Upper lobe of left lung (tissue), 4 donors: ENCODE results near the gene USP10.

ENCODE experiments used
- EP300 ChIP-seq, 4 donors: sonication (generic); formaldehyde crosslinking; IDR thresholded peaks; one replicate each; pipeline ENCODE4 v1.5.1; 2017; ENCODE audit warnings: antibody characterized with exemption in 4 of 4, control low read depth in 2 of 4
- POLR2A ChIP-seq, 4 donors: fragments of 450-650 bp; IDR thresholded peaks; one replicate each; pipeline ENCODE4 v1.5.1; 2016 to 2017; ENCODE audit warnings: antibody characterized with exemption in 4 of 4, mild to moderate bottlenecking in 2 of 4
- TF ChIP-seq, protein P1 (sequence below), 6 experiments: fragments of 450-650 bp in 4 of 6; fragments of 200-600 bp in 2 of 6; sonication (generic) in 2 of 6; IDR thresholded peaks; one replicate each; pipeline ENCODE4 v1.5.1; 2016 to 2019; ENCODE audit warnings: antibody characterized with exemption in 6 of 6

DNA sequence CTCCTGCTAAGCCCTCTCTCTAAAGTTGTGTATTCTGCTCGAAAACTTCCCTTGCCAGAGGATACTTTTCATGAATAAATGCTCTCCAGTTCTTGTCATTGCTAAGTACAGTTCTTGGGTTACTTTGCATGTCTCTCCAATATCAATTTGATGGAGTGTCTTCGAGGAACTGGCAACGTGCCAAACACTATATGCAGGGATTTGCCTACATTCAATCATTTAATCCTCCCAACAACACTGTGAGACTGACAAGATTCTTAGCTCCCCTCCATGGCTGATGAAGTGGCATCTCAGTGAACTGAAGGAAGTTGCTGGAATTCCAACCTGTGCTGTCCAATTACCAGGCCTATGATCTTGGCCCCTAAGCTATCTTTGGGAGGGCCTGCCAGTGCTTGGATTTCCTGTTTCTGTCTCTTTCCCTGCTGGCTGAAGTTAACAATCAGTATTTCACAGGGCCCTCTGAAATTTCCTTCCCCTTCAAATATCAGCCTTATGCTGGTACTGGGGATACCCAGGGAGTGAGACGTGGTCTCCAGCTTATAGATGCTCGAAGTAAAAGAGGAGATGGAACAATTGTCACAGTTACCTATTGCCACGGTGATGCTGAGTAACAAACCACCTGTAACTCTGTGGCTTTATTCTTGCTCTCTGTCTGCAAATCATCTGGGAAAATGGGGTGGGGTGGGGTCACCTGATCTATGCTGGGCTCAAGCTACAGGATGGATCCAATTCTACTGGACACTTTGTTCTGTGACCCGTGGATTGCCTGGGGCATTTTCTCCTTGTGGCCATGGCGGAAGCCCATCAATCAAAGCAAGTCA lies 100.6 kb downstream of the USP10 start:
- TF ChIP-seq, protein P1, sequence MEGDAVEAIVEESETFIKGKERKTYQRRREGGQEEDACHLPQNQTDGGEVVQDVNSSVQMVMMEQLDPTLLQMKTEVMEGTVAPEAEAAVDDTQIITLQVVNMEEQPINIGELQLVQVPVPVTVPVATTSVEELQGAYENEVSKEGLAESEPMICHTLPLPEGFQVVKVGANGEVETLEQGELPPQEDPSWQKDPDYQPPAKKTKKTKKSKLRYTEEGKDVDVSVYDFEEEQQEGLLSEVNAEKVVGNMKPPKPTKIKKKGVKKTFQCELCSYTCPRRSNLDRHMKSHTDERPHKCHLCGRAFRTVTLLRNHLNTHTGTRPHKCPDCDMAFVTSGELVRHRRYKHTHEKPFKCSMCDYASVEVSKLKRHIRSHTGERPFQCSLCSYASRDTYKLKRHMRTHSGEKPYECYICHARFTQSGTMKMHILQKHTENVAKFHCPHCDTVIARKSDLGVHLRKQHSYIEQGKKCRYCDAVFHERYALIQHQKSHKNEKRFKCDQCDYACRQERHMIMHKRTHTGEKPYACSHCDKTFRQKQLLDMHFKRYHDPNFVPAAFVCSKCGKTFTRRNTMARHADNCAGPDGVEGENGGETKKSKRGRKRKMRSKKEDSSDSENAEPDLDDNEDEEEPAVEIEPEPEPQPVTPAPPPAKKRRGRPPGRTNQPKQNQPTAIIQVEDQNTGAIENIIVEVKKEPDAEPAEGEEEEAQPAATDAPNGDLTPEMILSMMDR (IDR thresholded peaks at IDR 0.05): no peak
- TF ChIP-seq POLR2A (IDR thresholded peaks at IDR 0.05): no peak
- no peak for TF ChIP-seq EP300 (IDR thresholded peaks at IDR 0.05)
